ENCODE results near the gene ITGB7.

DNA sequence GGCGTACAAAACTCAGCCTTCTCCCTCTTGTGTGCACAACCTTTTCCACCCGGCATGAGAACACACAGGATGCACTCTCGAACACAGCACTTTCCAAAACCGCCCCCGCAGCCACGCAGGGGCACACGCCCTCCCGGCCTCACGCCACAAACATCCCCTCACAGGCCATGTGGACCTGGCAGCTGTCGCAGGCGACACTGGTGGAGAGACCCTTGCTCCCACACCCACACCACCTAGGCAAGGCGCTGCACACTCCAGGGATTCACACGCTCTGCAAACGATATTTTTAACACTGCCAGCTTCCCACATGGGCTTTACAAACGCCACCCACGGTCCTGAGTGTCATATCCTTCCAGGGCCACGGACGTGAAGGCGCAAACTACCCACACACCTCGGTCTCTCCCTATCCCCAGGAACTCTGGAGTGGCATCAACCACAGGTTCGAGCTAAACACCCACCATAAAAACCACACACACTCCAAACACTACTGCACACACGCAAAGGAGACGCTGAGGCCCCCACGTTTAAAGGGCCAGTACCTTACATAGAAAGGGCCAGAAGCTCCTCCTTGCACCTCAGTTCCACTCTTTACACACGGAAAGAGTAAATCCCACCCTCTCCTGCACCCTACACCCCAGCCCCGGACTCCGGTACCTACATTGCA lies 12.4 kb upstream of the ITGB7 start:
- TF ChIP-seq, protein P1, sequence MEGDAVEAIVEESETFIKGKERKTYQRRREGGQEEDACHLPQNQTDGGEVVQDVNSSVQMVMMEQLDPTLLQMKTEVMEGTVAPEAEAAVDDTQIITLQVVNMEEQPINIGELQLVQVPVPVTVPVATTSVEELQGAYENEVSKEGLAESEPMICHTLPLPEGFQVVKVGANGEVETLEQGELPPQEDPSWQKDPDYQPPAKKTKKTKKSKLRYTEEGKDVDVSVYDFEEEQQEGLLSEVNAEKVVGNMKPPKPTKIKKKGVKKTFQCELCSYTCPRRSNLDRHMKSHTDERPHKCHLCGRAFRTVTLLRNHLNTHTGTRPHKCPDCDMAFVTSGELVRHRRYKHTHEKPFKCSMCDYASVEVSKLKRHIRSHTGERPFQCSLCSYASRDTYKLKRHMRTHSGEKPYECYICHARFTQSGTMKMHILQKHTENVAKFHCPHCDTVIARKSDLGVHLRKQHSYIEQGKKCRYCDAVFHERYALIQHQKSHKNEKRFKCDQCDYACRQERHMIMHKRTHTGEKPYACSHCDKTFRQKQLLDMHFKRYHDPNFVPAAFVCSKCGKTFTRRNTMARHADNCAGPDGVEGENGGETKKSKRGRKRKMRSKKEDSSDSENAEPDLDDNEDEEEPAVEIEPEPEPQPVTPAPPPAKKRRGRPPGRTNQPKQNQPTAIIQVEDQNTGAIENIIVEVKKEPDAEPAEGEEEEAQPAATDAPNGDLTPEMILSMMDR (IDR thresholded peaks at IDR 0.05): no peak
- TF ChIP-seq NFIC (IDR thresholded peaks at IDR 0.05; ENCODE audit: borderline replicate concordance) (no peak), EP300 (IDR thresholded peaks at IDR 0.05; ENCODE audit: borderline replicate concordance in 1 of 2, low read depth in 1 of 2, low read length in 1 of 2) (no peak), MEF2A (IDR thresholded peaks at IDR 0.05; ENCODE audit: borderline replicate concordance, low read depth) (no peak), TCF12 (IDR thresholded peaks at IDR 0.05) (no peak), GATA2 (CRISPR knock-in tag; IDR thresholded peaks at IDR 0.05) (no peak), MXI1 (IDR thresholded peaks at IDR 0.05; ENCODE audit: low read depth, low read length) (peak; percentile 45)
- TF ChIP-seq, protein P2, sequence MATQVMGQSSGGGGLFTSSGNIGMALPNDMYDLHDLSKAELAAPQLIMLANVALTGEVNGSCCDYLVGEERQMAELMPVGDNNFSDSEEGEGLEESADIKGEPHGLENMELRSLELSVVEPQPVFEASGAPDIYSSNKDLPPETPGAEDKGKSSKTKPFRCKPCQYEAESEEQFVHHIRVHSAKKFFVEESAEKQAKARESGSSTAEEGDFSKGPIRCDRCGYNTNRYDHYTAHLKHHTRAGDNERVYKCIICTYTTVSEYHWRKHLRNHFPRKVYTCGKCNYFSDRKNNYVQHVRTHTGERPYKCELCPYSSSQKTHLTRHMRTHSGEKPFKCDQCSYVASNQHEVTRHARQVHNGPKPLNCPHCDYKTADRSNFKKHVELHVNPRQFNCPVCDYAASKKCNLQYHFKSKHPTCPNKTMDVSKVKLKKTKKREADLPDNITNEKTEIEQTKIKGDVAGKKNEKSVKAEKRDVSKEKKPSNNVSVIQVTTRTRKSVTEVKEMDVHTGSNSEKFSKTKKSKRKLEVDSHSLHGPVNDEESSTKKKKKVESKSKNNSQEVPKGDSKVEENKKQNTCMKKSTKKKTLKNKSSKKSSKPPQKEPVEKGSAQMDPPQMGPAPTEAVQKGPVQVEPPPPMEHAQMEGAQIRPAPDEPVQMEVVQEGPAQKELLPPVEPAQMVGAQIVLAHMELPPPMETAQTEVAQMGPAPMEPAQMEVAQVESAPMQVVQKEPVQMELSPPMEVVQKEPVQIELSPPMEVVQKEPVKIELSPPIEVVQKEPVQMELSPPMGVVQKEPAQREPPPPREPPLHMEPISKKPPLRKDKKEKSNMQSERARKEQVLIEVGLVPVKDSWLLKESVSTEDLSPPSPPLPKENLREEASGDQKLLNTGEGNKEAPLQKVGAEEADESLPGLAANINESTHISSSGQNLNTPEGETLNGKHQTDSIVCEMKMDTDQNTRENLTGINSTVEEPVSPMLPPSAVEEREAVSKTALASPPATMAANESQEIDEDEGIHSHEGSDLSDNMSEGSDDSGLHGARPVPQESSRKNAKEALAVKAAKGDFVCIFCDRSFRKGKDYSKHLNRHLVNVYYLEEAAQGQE (IDR thresholded peaks at IDR 0.05; ENCODE audit: low read depth, low read length): no peak
- TF ChIP-seq, protein P3, sequence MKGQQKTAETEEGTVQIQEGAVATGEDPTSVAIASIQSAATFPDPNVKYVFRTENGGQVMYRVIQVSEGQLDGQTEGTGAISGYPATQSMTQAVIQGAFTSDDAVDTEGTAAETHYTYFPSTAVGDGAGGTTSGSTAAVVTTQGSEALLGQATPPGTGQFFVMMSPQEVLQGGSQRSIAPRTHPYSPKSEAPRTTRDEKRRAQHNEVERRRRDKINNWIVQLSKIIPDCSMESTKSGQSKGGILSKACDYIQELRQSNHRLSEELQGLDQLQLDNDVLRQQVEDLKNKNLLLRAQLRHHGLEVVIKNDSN (IDR thresholded peaks at IDR 0.05; ENCODE audit: borderline replicate concordance, low read depth): no peak
